Caco-2 (cell line): ENCODE measurements around the gene DUSP1. TPM values are rescaled to one million over a fixed set of nuclear protein-coding genes. Genes with fewer than 3 reads are reported as not detected.

Source experiments
- BruUV-seq: library from RNA; stranded (reverse); fragments of 400-500 nt; replicated peaks from 2 replicates; lab custom pipeline; 2021; lab: Mats Ljungman, UMichigan
- CTCF ChIA-PET: fragments of 300-600 bp; sonication (Branson Sonifier 250); formaldehyde crosslinking; loops from one replicate; lab custom pipeline; 2022; ENCODE audit warnings: antibody characterized with exemption; lab: Charles Lee
- POLR2A ChIA-PET: fragments of 300-600 bp; sonication (Branson Sonifier 250); formaldehyde crosslinking; loops from one replicate; lab custom pipeline; 2022; ENCODE audit warnings: antibody characterized with exemption; lab: Charles Lee
- DNase-seq, 2 experiments: peaks; one replicate each; pipeline versions ENCODE4 v3.0.0 to v3.0.0-alpha.2; 2020 to 2022
- H3K27me3 ChIP-seq: replicated peaks from 2 replicates; pipeline ENCODE4 v1.6.0; 2011; ENCODE audit warnings: low read length; ENCODE audit not compliant: control insufficient read depth, insufficient read depth
- H3K36me3 ChIP-seq: 2 replicates; pipeline ENCODE4 v1.5.1; 2011; ENCODE audit warnings: low read length; ENCODE audit not compliant: control insufficient read depth, insufficient read depth
- H3K4me1 ChIP-seq: fragments of 250-450 bp; sonication (Bioruptor Pico); 2 replicates; pipeline ENCODE4 v1.5.1; 2020; ENCODE audit warnings: mild to moderate bottlenecking
- H3K4me3 ChIP-seq: 2 replicates; pipeline ENCODE4 v1.5.1; 2011; ENCODE audit warnings: low read depth, mild to moderate bottlenecking, control low read depth, low read length
- H3K9me3 ChIP-seq: fragments of 250-450 bp; sonication (Bioruptor Pico); 2 replicates; pipeline ENCODE4 v1.5.1; 2020; ENCODE audit warnings: mild to moderate bottlenecking, moderate library complexity
- H3K27ac Mint-ChIP-seq: one replicate; pipeline ENCODE4 v1.8.0; 2022; ENCODE audit warnings: mixed read lengths; ENCODE audit not compliant: unreplicated experiment
- H3K27me3 Mint-ChIP-seq: one replicate; pipeline ENCODE4 v1.8.0; 2022; ENCODE audit warnings: mixed read lengths; ENCODE audit not compliant: insufficient read depth, unreplicated experiment
- H3K36me3 Mint-ChIP-seq: one replicate; pipeline ENCODE4 v1.8.0; 2022; ENCODE audit warnings: mild to moderate bottlenecking, mixed read lengths; ENCODE audit not compliant: insufficient read depth, unreplicated experiment
- H3K4me1 Mint-ChIP-seq: one replicate; pipeline ENCODE4 v1.8.0; 2022; ENCODE audit warnings: low read depth, mixed read lengths; ENCODE audit not compliant: unreplicated experiment
- H3K4me3 Mint-ChIP-seq: one replicate; pipeline ENCODE4 v1.8.0; 2022; ENCODE audit warnings: mild to moderate bottlenecking, moderate library complexity, mixed read lengths; ENCODE audit not compliant: unreplicated experiment
- H3K9me3 Mint-ChIP-seq: one replicate; pipeline ENCODE4 v1.8.0; 2022; ENCODE audit warnings: mixed read lengths; ENCODE audit not compliant: unreplicated experiment
- CTCF ChIP-seq, 2 experiments: fragments of 200-600 bp in 1 of 2; IDR thresholded peaks; 1 replicate in 1 of 2; 2 replicates in 1 of 2; pipeline versions ENCODE4 v1.5.1 to v1.8.0; 2011 to 2022; ENCODE audit warnings: antibody characterized with exemption in 1 of 2, control low read depth in 1 of 2, inconsistent platforms in 1 of 2, low read depth in 1 of 2, low read length in 1 of 2, mild to moderate bottlenecking in 1 of 2, moderate library complexity in 1 of 2; ENCODE audit not compliant: insufficient read depth in 1 of 2, severe bottlenecking in 1 of 2, unreplicated experiment in 1 of 2
- intact Hi-C: fragments of 100-400 bp; cut with micrococcal nuclease; formaldehyde crosslinking; loops from one replicate; pipeline ENCODE4 v1.10.0; 2022; ENCODE audit not compliant: unreplicated experiment
- total RNA-seq: library from RNA; stranded (reverse); gene quantifications from 2 replicates; pipeline ENCODE4 v1.2.3, GENCODE V29; 2022

The DUSP1 gene
- total RNA-seq, 1 experiment from 2014 or later: 28.3 TPM

GRCh38 chr5:172819569-172819968 lies 48.6 kb upstream of the DUSP1 start:
- H3K4me1 ChIP-seq: no peaks in the 10 kb centered on the region
- no peak for DNase-seq
- BruUV-seq: no TSS peak
- ChIA-PET CTCF (no interaction called here), POLR2A (no interaction called here)
- H3K36me3 Mint-ChIP-seq: no peaks in the 10 kb centered on the region
- no peak overlapping the region for H3K4me3 Mint-ChIP-seq
- no peaks in the 10 kb centered on the region for H3K9me3 Mint-ChIP-seq
- TF ChIP-seq CTCF (IDR thresholded peaks at IDR 0.05; ENCODE audit: insufficient read depth in 1 of 2, low read depth in 1 of 2, low read length in 1 of 2, severe bottlenecking in 1 of 2, unreplicated experiment in 1 of 2): no peak
- H3K4me1 Mint-ChIP-seq: peaks cover 12% of the 10 kb centered on the region
- H3K9me3 ChIP-seq: no peaks in the 10 kb centered on the region
- intact Hi-C loops: loop anchor here (5.0 kb wide), 1 partner anchor 47 kb away; the partner anchor contains the start of gene DUSP1
- H3K27me3 ChIP-seq: no peaks in the 10 kb centered on the region
- no peak overlapping the region for H3K27ac Mint-ChIP-seq
- H3K27me3 Mint-ChIP-seq: no peaks in the 10 kb centered on the region
- H3K36me3 ChIP-seq: no peaks in the 10 kb centered on the region
- H3K4me3 ChIP-seq: no peak overlapping the region

DNA sequence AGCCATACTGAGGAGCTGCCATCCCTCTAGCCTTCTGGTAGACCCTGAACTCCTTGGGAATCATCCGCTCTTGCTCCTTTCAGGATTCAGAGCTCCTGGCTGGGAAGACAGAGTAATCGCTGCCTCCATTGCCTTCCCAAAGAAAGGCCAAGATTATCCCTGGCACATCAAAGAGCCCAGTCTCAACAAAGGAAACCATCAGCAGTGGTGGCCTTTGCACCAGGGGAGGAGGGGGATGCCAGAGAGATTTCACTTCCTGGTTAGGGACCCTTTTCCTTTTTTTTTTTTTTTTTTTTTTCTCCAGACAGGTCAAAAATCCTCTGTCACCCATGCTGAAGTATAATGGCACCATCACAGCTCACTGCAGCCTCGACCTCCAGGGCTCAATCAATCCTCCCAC lies 47.1 kb upstream of the DUSP1 start:
- no peak for DNase-seq
- intact Hi-C loops: loop anchor here (5.0 kb wide), 1 partner anchor 46 kb away; the partner anchor contains the start of gene DUSP1
- H3K27me3 Mint-ChIP-seq: no peaks in the 10 kb centered on the region
- H3K36me3 ChIP-seq: no peaks in the 10 kb centered on the region
- no peak for TF ChIP-seq CTCF (IDR thresholded peaks at IDR 0.05; ENCODE audit: insufficient read depth in 1 of 2, low read depth in 1 of 2, low read length in 1 of 2, severe bottlenecking in 1 of 2, unreplicated experiment in 1 of 2)
- H3K4me3 Mint-ChIP-seq: no peak overlapping the region
- H3K36me3 Mint-ChIP-seq: no peaks in the 10 kb centered on the region
- H3K4me1 Mint-ChIP-seq: peaks cover 12% of the 10 kb centered on the region
- CTCF ChIA-PET: no interaction called here
- no peaks in the 10 kb centered on the region for H3K4me1 ChIP-seq
- BruUV-seq: no TSS peak
- no peaks in the 10 kb centered on the region for H3K9me3 Mint-ChIP-seq
- POLR2A ChIA-PET: interaction anchor here (1.1 kb wide), 1 partner anchor 17 kb away, joined by 3 read pairs; no protein-coding TSS in a partner anchor
- H3K9me3 ChIP-seq: no peaks in the 10 kb centered on the region
- no peak overlapping the region for H3K27ac Mint-ChIP-seq
- H3K27me3 ChIP-seq: no peaks in the 10 kb centered on the region
- H3K4me3 ChIP-seq: no peak overlapping the region

DNA sequence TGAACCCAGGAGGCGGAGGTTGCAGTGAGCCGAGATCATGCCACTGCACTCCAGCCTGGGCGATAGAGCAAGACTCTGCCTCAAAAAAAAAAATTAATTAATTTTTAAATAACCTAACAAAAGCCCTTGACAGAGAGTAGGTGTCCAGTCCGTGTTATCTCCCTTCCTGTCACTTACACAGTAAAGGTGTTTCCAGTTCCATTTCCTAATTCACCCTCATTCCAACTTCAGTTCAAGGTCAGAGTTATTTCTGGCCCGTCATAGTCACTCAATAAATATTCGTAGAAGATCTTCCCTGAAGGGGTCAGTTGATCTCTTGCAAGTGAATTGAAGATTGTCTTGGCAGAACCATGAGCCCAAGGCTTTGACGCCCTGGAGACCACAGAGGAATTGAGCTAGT lies 46.7 kb upstream of the DUSP1 start:
- no peak overlapping the region for H3K4me3 Mint-ChIP-seq
- H3K4me3 ChIP-seq: no peak overlapping the region
- H3K27ac Mint-ChIP-seq: no peak overlapping the region

More for the DNA sequence above, 46.7 kb upstream of the DUSP1 start:
- no peaks in the 10 kb centered on the region for H3K4me1 ChIP-seq
- Mint-ChIP-seq H3K27me3 (no peaks in the 10 kb centered on the region), H3K4me1 (peaks cover 12% of the 10 kb centered on the region), H3K9me3 (no peaks in the 10 kb centered on the region), H3K36me3 (no peaks in the 10 kb centered on the region)
- BruUV-seq: no TSS peak
- H3K36me3 ChIP-seq: no peaks in the 10 kb centered on the region
- H3K27me3 ChIP-seq: no peaks in the 10 kb centered on the region
- intact Hi-C loops: loop anchor here (5.0 kb wide), 1 partner anchor 45 kb away; the partner anchor contains the start of gene DUSP1
- POLR2A ChIA-PET: interaction anchor here (1.1 kb wide), 1 partner anchor 17 kb away, joined by 3 read pairs; no protein-coding TSS in a partner anchor
- CTCF ChIA-PET: no interaction called here
- no peaks in the 10 kb centered on the region for H3K9me3 ChIP-seq
- DNase-seq: no peak
- TF ChIP-seq CTCF (IDR thresholded peaks at IDR 0.05; ENCODE audit: insufficient read depth in 1 of 2, low read depth in 1 of 2, low read length in 1 of 2, severe bottlenecking in 1 of 2, unreplicated experiment in 1 of 2): no peak
